Erythroblast (primary cell): ENCODE data around the gene FARP1.

Experiments
- GATA1 ChIP-seq: IDR thresholded peaks from 2 replicates; pipeline ENCODE4 v1.6.1; 2011; ENCODE audit warnings: low read depth, mild to moderate bottlenecking, control low read depth, low read length, moderate library complexity
- POLR2A ChIP-seq: IDR thresholded peaks from 2 replicates; pipeline ENCODE4 v1.6.1; 2011; ENCODE audit warnings: mild to moderate bottlenecking, low read length

GRCh38 chr13:98188544-98189166 lies 45.8 kb downstream of the FARP1 start:
- TF ChIP-seq POLR2A (no peak), GATA1 (no peak)
